SU-DHL-6 (cell line): ENCODE data around the gene ZBTB16.

Experiments
- H2AFZ ChIP-seq: fragments of 200-600 bp; sonication (generic); 2 replicates; pipeline ENCODE4 v1.6.1; 2014; ENCODE audit warnings: low read depth, mild to moderate bottlenecking, moderate library complexity, mixed read lengths, antibody characterized with exemption, low read length; ENCODE audit not compliant: severe bottlenecking
- H3F3A ChIP-seq: fragments of 200-600 bp; shearing (Covaris generic); 2 replicates; pipeline ENCODE4 v1.6.0; 2016; ENCODE audit warnings: antibody characterized with exemption, mild to moderate bottlenecking; ENCODE audit not compliant: insufficient read depth
- H3K27ac ChIP-seq: fragments of 200-600 bp; sonication (generic); 2 replicates; pipeline ENCODE4 v1.5.1; 2016; ENCODE audit warnings: low read depth, mild to moderate bottlenecking, low read length, moderate library complexity, mixed read lengths
- H3K27me3 ChIP-seq: fragments of 200-600 bp; sonication (generic), shearing (Covaris generic); 2 replicates; pipeline ENCODE4 v1.6.0; 2014; ENCODE audit warnings: mild to moderate bottlenecking, low read length
- H3K36me3 ChIP-seq: fragments of 200-600 bp; sonication (generic); 2 replicates; pipeline ENCODE4 v1.6.1; 2014; ENCODE audit warnings: mild to moderate bottlenecking, low read length, mixed read lengths
- H3K4me2 ChIP-seq: fragments of 300-600, 200-600 bp; shearing (Covaris generic), sonication (generic); 2 replicates; pipeline ENCODE4 v1.6.0; 2014; ENCODE audit warnings: low read length, low read depth, mild to moderate bottlenecking; ENCODE audit not compliant: poor library complexity, severe bottlenecking
- H3K4me3 ChIP-seq: fragments of 200-600 bp; sonication (generic); 2 replicates; pipeline ENCODE4 v1.5.1; 2014; ENCODE audit warnings: antibody characterized with exemption, low read length, mild to moderate bottlenecking, mixed read lengths; ENCODE audit not compliant: insufficient read depth, poor library complexity, severe bottlenecking
- H3K79me2 ChIP-seq: fragments of 200-600 bp; sonication (generic); 2 replicates; pipeline ENCODE4 v1.6.1; 2014; ENCODE audit warnings: mild to moderate bottlenecking, low read length, moderate library complexity; ENCODE audit not compliant: insufficient read depth
- H3K9ac ChIP-seq: fragments of 200-600 bp; sonication (generic); 2 replicates; pipeline ENCODE4 v1.7.0; 2014; ENCODE audit warnings: mild to moderate bottlenecking, low read length
- H3K9me2 ChIP-seq: fragments of 200-600 bp; sonication (generic); replicated peaks from 2 replicates; pipeline ENCODE4 v1.6.1; 2014; ENCODE audit warnings: low read length; ENCODE audit not compliant: insufficient read depth
- H3K9me3 ChIP-seq: fragments of 200-600 bp; sonication (generic); 2 replicates; pipeline ENCODE4 v1.6.1; 2014; ENCODE audit warnings: low read length, mixed read lengths; ENCODE audit not compliant: insufficient read depth
- H4K20me1 ChIP-seq: fragments of 200-600 bp; sonication (generic); 2 replicates; pipeline ENCODE4 v1.6.1; 2014; ENCODE audit warnings: low read depth, mild to moderate bottlenecking, antibody characterized with exemption, low read length, moderate library complexity, mixed read lengths
- EZH2phosphoT487 ChIP-seq: fragments of 200-600 bp; sonication (generic), shearing (Covaris generic); conservative IDR thresholded peaks from 2 replicates; pipeline ENCODE4 v1.6.1; 2018; ENCODE audit warnings: mild to moderate bottlenecking, antibody characterized with exemption, low read length, moderate library complexity, mixed read lengths
- TF ChIP-seq, protein P1 (sequence below): fragments of 200-600 bp; sonication (generic); IDR thresholded peaks from one replicate; pipeline ENCODE4 v1.5.1; 2017; ENCODE audit warnings: antibody characterized with exemption, mild to moderate bottlenecking, low read length, moderate library complexity; ENCODE audit not compliant: insufficient read depth, poor library complexity, severe bottlenecking

ZBTB16 gene

GRCh38 chr11:114275280-114275679 is 215.8 kb downstream of the ZBTB16 start:
- H3K36me3 ChIP-seq = no peaks in the 10 kb centered on the region
- H3K27me3 ChIP-seq = no peaks in the 10 kb centered on the region
- H2AFZ ChIP-seq = no peak overlapping the region
- H4K20me1 ChIP-seq = no peaks in the 10 kb centered on the region
- no peaks in the 10 kb centered on the region for H3K9me2 ChIP-seq
- no peak overlapping the region for H3K4me3 ChIP-seq
- no peak overlapping the region for H3K9ac ChIP-seq
- H3K4me2 ChIP-seq = no peak overlapping the region
- TF ChIP-seq, protein P1, sequence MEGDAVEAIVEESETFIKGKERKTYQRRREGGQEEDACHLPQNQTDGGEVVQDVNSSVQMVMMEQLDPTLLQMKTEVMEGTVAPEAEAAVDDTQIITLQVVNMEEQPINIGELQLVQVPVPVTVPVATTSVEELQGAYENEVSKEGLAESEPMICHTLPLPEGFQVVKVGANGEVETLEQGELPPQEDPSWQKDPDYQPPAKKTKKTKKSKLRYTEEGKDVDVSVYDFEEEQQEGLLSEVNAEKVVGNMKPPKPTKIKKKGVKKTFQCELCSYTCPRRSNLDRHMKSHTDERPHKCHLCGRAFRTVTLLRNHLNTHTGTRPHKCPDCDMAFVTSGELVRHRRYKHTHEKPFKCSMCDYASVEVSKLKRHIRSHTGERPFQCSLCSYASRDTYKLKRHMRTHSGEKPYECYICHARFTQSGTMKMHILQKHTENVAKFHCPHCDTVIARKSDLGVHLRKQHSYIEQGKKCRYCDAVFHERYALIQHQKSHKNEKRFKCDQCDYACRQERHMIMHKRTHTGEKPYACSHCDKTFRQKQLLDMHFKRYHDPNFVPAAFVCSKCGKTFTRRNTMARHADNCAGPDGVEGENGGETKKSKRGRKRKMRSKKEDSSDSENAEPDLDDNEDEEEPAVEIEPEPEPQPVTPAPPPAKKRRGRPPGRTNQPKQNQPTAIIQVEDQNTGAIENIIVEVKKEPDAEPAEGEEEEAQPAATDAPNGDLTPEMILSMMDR = no peak
- no peak overlapping the region for H3K27ac ChIP-seq
- no peaks in the 10 kb centered on the region for H3F3A ChIP-seq
- no peaks in the 10 kb centered on the region for H3K79me2 ChIP-seq
- no peaks in the 10 kb centered on the region for H3K9me3 ChIP-seq

- H3K9me2 ChIP-seq = no peaks in the 10 kb centered on the region
Observed at GRCh38 chr11:114276077-114276476, 216.6 kb downstream of the ZBTB16 start.

GRCh38 chr11:114277637-114278341 is 218.3 kb downstream of the ZBTB16 start:
- H3K36me3 ChIP-seq = no peaks in the 10 kb centered on the region

More at GRCh38 chr11:114276077-114276476, 216.6 kb downstream of the ZBTB16 start:
- Histone ChIP-seq H3K36me3 (no peaks in the 10 kb centered on the region), H3K9ac (no peak overlapping the region), H3K27ac (no peak overlapping the region), H3F3A (no peaks in the 10 kb centered on the region), H2AFZ (no peak overlapping the region), H3K4me3 (no peak overlapping the region), H3K4me2 (no peak overlapping the region), H4K20me1 (no peaks in the 10 kb centered on the region), H3K27me3 (no peaks in the 10 kb centered on the region), H3K9me3 (no peaks in the 10 kb centered on the region), H3K79me2 (no peaks in the 10 kb centered on the region)
- no peak for TF ChIP-seq EZH2phosphoT487
- TF ChIP-seq, protein P1 = no peak

More at GRCh38 chr11:114277637-114278341, 218.3 kb downstream of the ZBTB16 start:
- Histone ChIP-seq H3K27me3 (no peaks in the 10 kb centered on the region), H3K9ac (no peak overlapping the region), H3K9me2 (no peaks in the 10 kb centered on the region), H3K79me2 (no peaks in the 10 kb centered on the region), H3K27ac (no peak overlapping the region), H3F3A (no peaks in the 10 kb centered on the region), H3K4me3 (no peak overlapping the region), H2AFZ (no peak overlapping the region), H4K20me1 (no peaks in the 10 kb centered on the region), H3K4me2 (no peak overlapping the region), H3K9me3 (no peaks in the 10 kb centered on the region)
- TF ChIP-seq, protein P1 = no peak
- TF ChIP-seq EZH2phosphoT487 = no peak
